NB4 (cell line): ENCODE data around the gene GRID2.

Source experiments
- MYC ChIP-seq: IDR thresholded peaks from 2 replicates; pipeline ENCODE4 v1.6.1; 2011; ENCODE audit warnings: low read depth, low read length
- POLR2A ChIP-seq: IDR thresholded peaks from 2 replicates; pipeline ENCODE4 v1.6.1; 2011; ENCODE audit warnings: mild to moderate bottlenecking; ENCODE audit not compliant: insufficient read length; ENCODE audit errors: extremely low read depth
- TF ChIP-seq, protein P1 (sequence below): IDR thresholded peaks from one replicate; pipeline ENCODE4 v1.5.1; 2012; ENCODE audit warnings: low read depth, low read length

DNA sequence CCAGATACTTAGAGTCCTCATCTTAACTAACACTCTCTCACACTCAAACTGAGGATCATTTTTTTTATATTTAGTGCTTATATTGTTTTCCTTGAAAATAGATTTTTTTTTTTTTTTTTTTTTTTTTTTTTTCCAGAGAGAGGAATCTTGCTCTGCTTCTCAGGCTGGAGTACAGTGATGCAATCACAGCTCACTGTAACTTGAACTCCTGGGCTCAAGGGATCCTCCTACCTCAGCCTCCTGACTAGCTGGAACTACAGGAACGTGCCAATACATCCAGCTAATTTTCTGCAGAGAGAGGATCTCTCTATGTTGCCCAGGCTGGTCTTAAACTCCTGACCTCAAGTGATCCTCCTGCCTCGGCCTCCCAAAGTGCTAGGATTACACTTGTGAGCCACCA, 874.5 kb downstream of the GRID2 start:
- TF ChIP-seq, protein P1, sequence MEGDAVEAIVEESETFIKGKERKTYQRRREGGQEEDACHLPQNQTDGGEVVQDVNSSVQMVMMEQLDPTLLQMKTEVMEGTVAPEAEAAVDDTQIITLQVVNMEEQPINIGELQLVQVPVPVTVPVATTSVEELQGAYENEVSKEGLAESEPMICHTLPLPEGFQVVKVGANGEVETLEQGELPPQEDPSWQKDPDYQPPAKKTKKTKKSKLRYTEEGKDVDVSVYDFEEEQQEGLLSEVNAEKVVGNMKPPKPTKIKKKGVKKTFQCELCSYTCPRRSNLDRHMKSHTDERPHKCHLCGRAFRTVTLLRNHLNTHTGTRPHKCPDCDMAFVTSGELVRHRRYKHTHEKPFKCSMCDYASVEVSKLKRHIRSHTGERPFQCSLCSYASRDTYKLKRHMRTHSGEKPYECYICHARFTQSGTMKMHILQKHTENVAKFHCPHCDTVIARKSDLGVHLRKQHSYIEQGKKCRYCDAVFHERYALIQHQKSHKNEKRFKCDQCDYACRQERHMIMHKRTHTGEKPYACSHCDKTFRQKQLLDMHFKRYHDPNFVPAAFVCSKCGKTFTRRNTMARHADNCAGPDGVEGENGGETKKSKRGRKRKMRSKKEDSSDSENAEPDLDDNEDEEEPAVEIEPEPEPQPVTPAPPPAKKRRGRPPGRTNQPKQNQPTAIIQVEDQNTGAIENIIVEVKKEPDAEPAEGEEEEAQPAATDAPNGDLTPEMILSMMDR, result no peak
- TF ChIP-seq MYC (no peak), POLR2A (no peak)
